ENCODE results near the gene CD58.

Gene CD58

GRCh38 chr1:116553386-116554115 is 17.3 kb downstream of the CD58 start:
- no peak for DNase-seq (ENCODE audit: low spot score)
- TF ChIP-seq, protein P1, sequence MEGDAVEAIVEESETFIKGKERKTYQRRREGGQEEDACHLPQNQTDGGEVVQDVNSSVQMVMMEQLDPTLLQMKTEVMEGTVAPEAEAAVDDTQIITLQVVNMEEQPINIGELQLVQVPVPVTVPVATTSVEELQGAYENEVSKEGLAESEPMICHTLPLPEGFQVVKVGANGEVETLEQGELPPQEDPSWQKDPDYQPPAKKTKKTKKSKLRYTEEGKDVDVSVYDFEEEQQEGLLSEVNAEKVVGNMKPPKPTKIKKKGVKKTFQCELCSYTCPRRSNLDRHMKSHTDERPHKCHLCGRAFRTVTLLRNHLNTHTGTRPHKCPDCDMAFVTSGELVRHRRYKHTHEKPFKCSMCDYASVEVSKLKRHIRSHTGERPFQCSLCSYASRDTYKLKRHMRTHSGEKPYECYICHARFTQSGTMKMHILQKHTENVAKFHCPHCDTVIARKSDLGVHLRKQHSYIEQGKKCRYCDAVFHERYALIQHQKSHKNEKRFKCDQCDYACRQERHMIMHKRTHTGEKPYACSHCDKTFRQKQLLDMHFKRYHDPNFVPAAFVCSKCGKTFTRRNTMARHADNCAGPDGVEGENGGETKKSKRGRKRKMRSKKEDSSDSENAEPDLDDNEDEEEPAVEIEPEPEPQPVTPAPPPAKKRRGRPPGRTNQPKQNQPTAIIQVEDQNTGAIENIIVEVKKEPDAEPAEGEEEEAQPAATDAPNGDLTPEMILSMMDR (IDR thresholded peaks at IDR 0.05; ENCODE audit: extremely low read depth, missing control alignments), result no peak

DNA sequence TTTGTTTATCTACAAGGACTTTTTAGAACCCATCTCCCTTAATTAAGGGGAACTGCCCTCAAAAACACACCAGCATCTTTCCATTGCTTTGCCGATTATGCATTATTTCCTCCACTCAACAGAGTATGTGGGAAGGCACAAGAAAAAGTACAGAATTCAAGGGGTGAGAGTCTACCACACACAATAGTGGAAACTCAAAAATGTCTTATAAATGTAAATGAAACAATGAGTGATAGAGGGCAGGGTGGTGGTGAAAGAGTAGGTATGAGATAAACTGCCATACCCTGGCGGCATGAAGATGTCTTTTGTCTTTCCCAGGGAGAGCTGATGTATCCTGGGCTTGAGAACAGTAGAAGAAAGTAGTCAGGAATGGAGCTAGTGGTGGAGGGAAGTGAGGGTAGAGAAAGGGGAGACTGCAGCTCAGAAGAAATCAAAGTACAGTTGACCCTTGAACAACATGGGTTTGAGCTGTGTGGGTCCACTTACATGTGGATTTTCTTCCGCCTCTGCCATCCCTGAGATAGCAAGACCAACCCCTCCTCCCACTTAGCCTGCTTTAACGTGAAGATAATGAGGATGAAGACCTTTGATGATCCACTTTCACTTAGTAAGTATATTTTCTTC is 24.4 kb downstream of the CD58 start:
- no peak for DNase-seq (ENCODE audit: low spot score)
- TF ChIP-seq, protein P1 (IDR thresholded peaks at IDR 0.05; ENCODE audit: extremely low read depth, missing control alignments), result no peak

DNA sequence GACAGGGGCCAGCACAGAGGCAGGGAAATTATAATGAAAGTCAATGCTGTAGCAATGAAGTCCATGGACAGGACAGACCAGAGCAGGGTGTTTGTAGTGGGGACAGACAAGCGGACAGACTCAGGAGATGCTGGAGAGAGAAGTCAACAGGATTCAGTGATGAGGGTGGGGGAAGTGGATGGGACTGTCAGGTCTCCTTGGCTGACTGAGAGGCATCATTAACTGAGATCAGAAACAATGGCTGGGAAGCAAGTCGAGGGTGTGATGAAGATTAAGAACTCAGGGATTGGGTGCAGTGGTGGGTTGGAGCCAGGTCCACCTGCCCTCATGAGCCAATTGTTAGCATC is 25.5 kb downstream of the CD58 start:
- no peak for DNase-seq (ENCODE audit: low spot score)
- TF ChIP-seq, protein P1 (IDR thresholded peaks at IDR 0.05; ENCODE audit: extremely low read depth, missing control alignments), result no peak

- TF ChIP-seq, protein P1 (IDR thresholded peaks at IDR 0.05; ENCODE audit: extremely low read depth, missing control alignments), result no peak
- DNase-seq (ENCODE audit: low spot score), result peak; percentile 49
Measured at GRCh38 chr1:116544588-116545358, 26.1 kb downstream of the CD58 start.

DNA sequence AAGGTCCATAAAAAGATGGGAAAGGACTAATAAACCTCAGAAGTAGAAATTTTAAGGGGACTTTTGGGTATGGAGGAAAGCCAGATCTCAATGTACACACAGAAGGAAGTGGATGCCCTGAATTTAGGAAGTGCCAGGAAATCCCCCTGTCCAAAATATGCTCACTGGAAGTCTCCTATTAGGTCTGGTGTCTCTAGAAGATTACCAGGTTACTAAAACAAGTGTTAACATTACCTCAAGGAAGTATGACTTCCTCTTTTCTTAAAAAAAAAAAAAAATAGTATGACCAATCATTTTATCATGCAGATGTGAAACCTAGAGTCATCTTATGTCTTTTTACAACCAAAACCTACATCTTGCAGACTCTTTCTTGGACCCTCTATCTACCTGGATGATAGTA is 30.7 kb downstream of the CD58 start:
- DNase-seq (ENCODE audit: low spot score), result peak; percentile 77
- TF ChIP-seq, protein P1 (IDR thresholded peaks at IDR 0.05; ENCODE audit: extremely low read depth, missing control alignments), result no peak

- DNase-seq (ENCODE audit: low spot score), result peak; percentile 57
Measured at GRCh38 chr1:116538544-116538943, 32.3 kb downstream of the CD58 start.

More at GRCh38 chr1:116538544-116538943, 32.3 kb downstream of the CD58 start:
- TF ChIP-seq, protein P1 (IDR thresholded peaks at IDR 0.05; ENCODE audit: extremely low read depth, missing control alignments), result no peak
